ENCODE measurements around the gene NPAS1. TPM values are rescaled to one million over a fixed set of nuclear protein-coding genes. Genes with fewer than 3 reads are reported as not detected.

NPAS1 gene
- total RNA-seq, 3 donors from 2014 or later = 2.5 TPM; not detected in 2

DNA sequence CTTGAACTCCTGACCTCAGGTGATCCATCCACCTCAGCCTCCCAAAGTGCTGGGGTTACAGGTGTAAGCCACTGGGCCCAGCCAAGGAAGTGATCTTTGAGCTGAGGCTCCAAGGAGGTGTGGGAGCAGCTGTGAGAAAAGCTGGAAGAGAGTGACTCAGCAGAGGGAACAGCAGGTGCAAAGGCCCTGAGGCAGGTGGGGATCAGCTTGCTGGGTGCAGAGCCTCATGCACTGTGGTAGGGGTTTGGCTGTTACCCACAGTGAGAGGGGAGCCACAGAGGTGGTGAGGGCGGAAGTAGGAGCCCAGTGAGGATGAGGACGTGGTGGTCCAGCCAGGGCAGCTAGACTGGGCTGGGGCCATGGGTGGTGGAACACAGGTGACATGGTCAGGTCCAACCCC lies 6.5 kb downstream of the NPAS1 start:
- intact Hi-C loops (cut with DNase I; ENCODE audit: low total_unique reads) = no loop called here
- no peak overlapping the region for H3K4me3 ChIP-seq
- TF ChIP-seq POLR2AphosphoS5 (IDR thresholded peaks at IDR 0.05) (no peak), POLR2A (IDR thresholded peaks at IDR 0.05) (no peak), CTCF (IDR thresholded peaks at IDR 0.05) (no peak)
- H3K9me3 ChIP-seq = peaks cover 0 to 5% of the 10 kb centered on the region in 2 donors
- no peak for DNase-seq (ENCODE audit: low spot score in 2 of 2)
- H3K36me3 ChIP-seq = no peaks in the 10 kb centered on the region
- H3K27ac ChIP-seq = no peak overlapping the region
- peaks cover under 1 to 6% of the 10 kb centered on the region in 2 donors for H3K4me1 ChIP-seq
- peaks cover 6 to 61% of the 10 kb centered on the region in 2 donors for H3K27me3 ChIP-seq

DNA sequence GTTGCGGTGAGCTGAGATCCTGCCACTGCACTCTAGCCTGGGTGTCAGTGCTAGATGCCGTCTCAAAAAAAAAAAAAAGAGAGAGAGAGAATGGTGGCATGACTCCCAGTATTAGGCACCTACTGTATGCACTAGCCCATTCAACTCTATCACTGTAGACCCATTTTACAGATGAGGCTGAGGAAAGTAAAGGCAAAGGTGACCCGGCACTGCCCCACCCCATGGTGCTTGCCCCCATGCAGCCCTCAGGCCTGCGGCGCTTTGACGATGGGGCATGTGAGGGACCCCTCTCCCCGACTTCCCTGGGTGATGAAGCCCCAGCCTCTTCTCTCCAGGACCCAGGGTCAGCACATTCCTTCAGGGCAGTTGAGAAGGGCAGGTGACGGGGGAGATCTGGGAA lies 7.3 kb downstream of the NPAS1 start:
- Histone ChIP-seq H3K9me3 (peaks cover 0 to 5% of the 10 kb centered on the region in 2 donors), H3K4me3 (no peak overlapping the region), H3K27ac (no peak overlapping the region), H3K27me3 (peaks cover 0 to 53% of the 10 kb centered on the region in 2 donors), H3K36me3 (no peaks in the 10 kb centered on the region), H3K4me1 (no peaks in the 10 kb centered on the region)
- intact Hi-C loops (cut with DNase I; ENCODE audit: low total_unique reads) = no loop called here
- TF ChIP-seq CTCF (IDR thresholded peaks at IDR 0.05) (no peak), POLR2A (IDR thresholded peaks at IDR 0.05) (no peak), POLR2AphosphoS5 (IDR thresholded peaks at IDR 0.05) (no peak)
- DNase-seq (ENCODE audit: low spot score in 2 of 2) = no peak

DNA sequence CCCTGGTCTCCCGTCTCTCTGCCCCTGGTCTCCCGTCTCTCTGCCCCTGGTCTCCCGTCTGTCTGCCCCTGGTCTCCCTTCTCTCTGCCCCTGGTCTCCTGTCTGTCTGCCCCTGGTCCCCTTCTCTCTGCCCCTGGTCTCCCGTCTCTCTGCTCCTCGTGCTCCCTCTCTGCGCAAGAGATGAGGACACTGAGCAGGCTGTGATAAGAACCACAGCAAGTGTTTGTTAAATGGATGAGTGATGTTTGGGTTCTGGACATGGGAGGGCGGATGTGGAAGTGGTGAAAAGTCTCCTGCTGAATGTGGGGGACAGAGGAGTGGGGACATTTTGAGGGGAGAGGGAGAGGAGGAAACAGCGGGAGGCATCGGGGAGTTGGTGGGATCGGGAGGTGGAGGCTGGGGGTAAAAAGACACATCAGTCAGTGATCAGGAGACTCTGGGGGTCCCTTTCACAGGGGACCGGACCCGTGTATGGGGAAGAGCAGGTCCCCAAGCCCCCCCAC lies 8.0 kb downstream of the NPAS1 start:
- Histone ChIP-seq H3K27ac (no peak overlapping the region), H3K4me1 (no peaks in the 10 kb centered on the region), H3K36me3 (no peaks in the 10 kb centered on the region), H3K27me3 (peaks cover 0 to 46% of the 10 kb centered on the region in 2 donors), H3K4me3 (no peak overlapping the region), H3K9me3 (peaks cover 0 to 5% of the 10 kb centered on the region in 2 donors)
- TF ChIP-seq CTCF (IDR thresholded peaks at IDR 0.05) (no peak), POLR2AphosphoS5 (IDR thresholded peaks at IDR 0.05) (no peak)
- DNase-seq (ENCODE audit: low spot score in 2 of 2) = no peak
- intact Hi-C loops (cut with DNase I; ENCODE audit: low total_unique reads) = no loop called here

DNA sequence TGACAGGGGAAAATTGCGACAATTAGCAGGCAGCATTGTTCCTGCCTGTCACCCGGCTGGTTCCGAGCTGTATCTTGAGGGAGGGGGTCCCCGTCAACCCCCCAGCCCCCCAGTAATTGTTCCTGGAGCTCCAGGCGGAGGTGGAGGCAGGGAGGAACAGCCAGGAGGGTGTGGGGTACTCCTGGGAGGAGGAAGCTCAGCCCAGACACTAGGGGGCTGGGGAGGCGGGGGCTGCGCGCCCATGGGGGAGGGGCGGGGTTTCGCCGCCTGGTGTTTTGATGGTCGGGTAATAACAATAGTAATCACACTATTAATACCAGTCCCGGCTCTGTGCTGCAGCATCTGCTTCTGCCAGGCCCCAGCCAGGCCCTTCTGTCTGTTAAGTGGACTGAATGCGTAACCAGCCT lies 8.6 kb downstream of the NPAS1 start:
- Histone ChIP-seq H3K4me3 (no peak overlapping the region), H3K27ac (no peak overlapping the region), H3K4me1 (no peaks in the 10 kb centered on the region), H3K27me3 (peaks cover 0 to 40% of the 10 kb centered on the region in 2 donors), H3K9me3 (peaks cover 0 to 5% of the 10 kb centered on the region in 2 donors), H3K36me3 (no peaks in the 10 kb centered on the region)
- intact Hi-C loops (cut with DNase I; ENCODE audit: low total_unique reads) = no loop called here
- TF ChIP-seq POLR2AphosphoS5 (IDR thresholded peaks at IDR 0.05) = no peak
- TF ChIP-seq POLR2A (IDR thresholded peaks at IDR 0.05) = no peak
- no peak for TF ChIP-seq CTCF (IDR thresholded peaks at IDR 0.05)
- no peak for DNase-seq (ENCODE audit: low spot score in 2 of 2)

- peaks cover 0 to 13% of the 10 kb centered on the region in 2 donors for H3K27me3 ChIP-seq
- DNase-seq (ENCODE audit: low spot score in 2 of 2) = no peak
- H3K27ac ChIP-seq = no peak overlapping the region
- TF ChIP-seq CTCF (IDR thresholded peaks at IDR 0.05) = peak in 2 of 3 donors; percentile 59 to 67
- no peak for TF ChIP-seq POLR2AphosphoS5 (IDR thresholded peaks at IDR 0.05)
- TF ChIP-seq POLR2A (IDR thresholded peaks at IDR 0.05) = no peak
- no peaks in the 10 kb centered on the region for H3K4me1 ChIP-seq
- intact Hi-C loops (cut with DNase I; ENCODE audit: low total_unique reads) = no loop called here
- H3K9me3 ChIP-seq = no peaks in the 10 kb centered on the region
- H3K36me3 ChIP-seq = no peaks in the 10 kb centered on the region
- H3K4me3 ChIP-seq = no peak overlapping the region
Measured at GRCh38 chr19:47032171-47032811, 12.7 kb downstream of the NPAS1 start.
